H9 (cell line): ENCODE data around the gene WNT4. TPM values are rescaled to one million over a fixed set of nuclear protein-coding genes. Genes with fewer than 3 reads are reported as not detected.

Experiments used
- DNase-seq: peaks from one replicate; pipeline ENCODE4 v3.0.0-alpha.2; 2017
- H2AFZ ChIP-seq: one replicate; pipeline ENCODE4 v1.6.1; 2013; ENCODE audit warnings: mild to moderate bottlenecking, low read length, control low read depth, moderate library complexity
- H2AK5ac ChIP-seq: 2 replicates; pipeline ENCODE4 v1.6.1; 2013; ENCODE audit warnings: low read length, control low read depth, mixed read lengths; ENCODE audit not compliant: insufficient read length
- H2BK120ac ChIP-seq: one replicate; pipeline ENCODE4 v1.6.1; 2013; ENCODE audit warnings: low read depth, mild to moderate bottlenecking, low read length, control low read depth, inconsistent platforms; ENCODE audit not compliant: poor library complexity, severe bottlenecking
- H2BK12ac ChIP-seq: 2 replicates; pipeline ENCODE4 v1.6.1; 2013; ENCODE audit warnings: low read length, control low read depth, mixed read lengths, low read depth; ENCODE audit not compliant: insufficient read length
- H2BK15ac ChIP-seq: 2 replicates; pipeline ENCODE4 v1.6.1; 2013; ENCODE audit warnings: low read depth, low read length, control low read depth
- H2BK20ac ChIP-seq: one replicate; pipeline ENCODE4 v1.6.1; 2013; ENCODE audit warnings: low read depth, mild to moderate bottlenecking, low read length, control low read depth, inconsistent platforms; ENCODE audit not compliant: poor library complexity, severe bottlenecking
- H2BK5ac ChIP-seq: 2 replicates; pipeline ENCODE4 v1.6.1; 2013; ENCODE audit warnings: low read length, control low read depth, mixed read lengths; ENCODE audit not compliant: insufficient read length
- H3K14ac ChIP-seq: 2 replicates; pipeline ENCODE4 v1.6.1; 2013; ENCODE audit warnings: low read length, control low read depth; ENCODE audit not compliant: insufficient read depth
- H3K18ac ChIP-seq: 2 replicates; pipeline ENCODE4 v1.6.1; 2013; ENCODE audit warnings: low read depth, mild to moderate bottlenecking, mixed read lengths, low read length, control low read depth; ENCODE audit not compliant: insufficient read length
- H3K23ac ChIP-seq: 2 replicates; pipeline ENCODE4 v1.6.1; 2013; ENCODE audit warnings: low read length, control low read depth, mixed read lengths, low read depth; ENCODE audit not compliant: insufficient read length
- H3K23me2 ChIP-seq: 2 replicates; pipeline ENCODE4 v1.6.1; 2013; ENCODE audit warnings: low read depth, mild to moderate bottlenecking, mixed read lengths, low read length, control low read depth; ENCODE audit not compliant: insufficient read length, poor library complexity, severe bottlenecking
- H3K27ac ChIP-seq: 2 replicates; pipeline ENCODE4 v1.5.1; 2013; ENCODE audit warnings: low read length, control low read depth, mixed read lengths, low read depth; ENCODE audit not compliant: insufficient read length
- H3K27me3 ChIP-seq: 2 replicates; pipeline ENCODE4 v1.6.1; 2013; ENCODE audit warnings: low read length, control low read depth, inconsistent platforms; ENCODE audit not compliant: insufficient read depth
- H3K4ac ChIP-seq: 2 replicates; pipeline ENCODE4 v1.6.1; 2013; ENCODE audit warnings: low read depth, mild to moderate bottlenecking, control low read depth, inconsistent platforms, low read length, moderate library complexity
- H3K4me1 ChIP-seq: 2 replicates; pipeline ENCODE4 v1.6.1; 2013; ENCODE audit warnings: low read length, control low read depth, inconsistent platforms; ENCODE audit not compliant: insufficient read depth
- H3K4me2 ChIP-seq: 2 replicates; pipeline ENCODE4 v1.6.1; 2013; ENCODE audit warnings: low read length, control low read depth, mixed read lengths; ENCODE audit not compliant: insufficient read length, insufficient read depth
- H3K56ac ChIP-seq: 2 replicates; pipeline ENCODE4 v1.6.1; 2013; ENCODE audit warnings: low read depth, mild to moderate bottlenecking, mixed read lengths, low read length, control low read depth; ENCODE audit not compliant: insufficient read length
- H3K79me1 ChIP-seq: 2 replicates; pipeline ENCODE4 v1.6.1; 2013; ENCODE audit warnings: low read depth, mild to moderate bottlenecking, moderate library complexity, low read length, control low read depth, inconsistent platforms; ENCODE audit not compliant: insufficient read depth, poor library complexity, severe bottlenecking
- H3K79me2 ChIP-seq: 2 replicates; pipeline ENCODE4 v1.6.1; 2013; ENCODE audit warnings: low read length, control low read depth, inconsistent platforms; ENCODE audit not compliant: insufficient read depth
- H3K9ac ChIP-seq: 2 replicates; pipeline ENCODE4 v1.6.1; 2013; ENCODE audit warnings: low read length, control low read depth, mixed read lengths; ENCODE audit not compliant: insufficient read length; ENCODE audit errors: extremely low read depth
- H3K9me3 ChIP-seq: one replicate; pipeline ENCODE4 v1.6.1; 2013; ENCODE audit warnings: low read depth, low read length, inconsistent platforms; ENCODE audit not compliant: control insufficient read depth
- H3T11ph ChIP-seq: one replicate; pipeline ENCODE4 v1.6.1; 2013; ENCODE audit warnings: mild to moderate bottlenecking, low read length, control low read depth, inconsistent platforms
- H4K20me1 ChIP-seq: one replicate; pipeline ENCODE4 v1.6.1; 2013; ENCODE audit not compliant: control insufficient read depth, insufficient read length, insufficient read depth
- H4K5ac ChIP-seq: 2 replicates; pipeline ENCODE4 v1.6.1; 2013; ENCODE audit warnings: low read depth, mild to moderate bottlenecking, mixed read lengths, low read length, control low read depth; ENCODE audit not compliant: insufficient read length
- H4K8ac ChIP-seq: replicated peaks from 2 replicates; pipeline ENCODE4 v1.6.1; 2013; ENCODE audit warnings: low read length, control low read depth, mixed read lengths, low read depth; ENCODE audit not compliant: insufficient read length
- H4K91ac ChIP-seq: 2 replicates; pipeline ENCODE4 v1.6.1; 2013; ENCODE audit warnings: low read depth, mild to moderate bottlenecking, moderate library complexity, mixed read lengths, low read length, control low read depth; ENCODE audit not compliant: insufficient read length
- H3K27ac Mint-ChIP-seq, 3 experiments: 2 replicates in 2 of 3; 3 replicates in 1 of 3; pipeline ENCODE4 v1.8.0; 2020 to 2021; ENCODE audit warnings: mixed read lengths in 3 of 3, mild to moderate bottlenecking in 1 of 3, moderate library complexity in 1 of 3
- H3K27me3 Mint-ChIP-seq: 2 replicates; pipeline ENCODE4 v1.8.0; 2021; ENCODE audit warnings: low read depth, mild to moderate bottlenecking, moderate library complexity, mixed read lengths
- H3K36me3 Mint-ChIP-seq, 3 experiments: 2 replicates in 2 of 3; 3 replicates in 1 of 3; pipeline ENCODE4 v1.8.0; 2020 to 2021; ENCODE audit warnings: low read depth in 3 of 3, mixed read lengths in 3 of 3; ENCODE audit not compliant: insufficient read depth in 1 of 3
- H3K4me1 Mint-ChIP-seq, 2 experiments: 2 replicates each; pipeline ENCODE4 v1.8.0; 2020; ENCODE audit warnings: mixed read lengths in 2 of 2
- H3K4me3 Mint-ChIP-seq, 2 experiments: 2 replicates in 1 of 2; 3 replicates in 1 of 2; pipeline ENCODE4 v1.8.0; 2020 to 2021; ENCODE audit warnings: mild to moderate bottlenecking in 2 of 2, mixed read lengths in 2 of 2, moderate library complexity in 1 of 2
- H3K9me3 Mint-ChIP-seq, 2 experiments: 2 replicates in 1 of 2; 3 replicates in 1 of 2; pipeline ENCODE4 v1.8.0; 2020; ENCODE audit warnings: mild to moderate bottlenecking in 2 of 2, mixed read lengths in 2 of 2, moderate library complexity in 1 of 2
- CTCF ChIP-seq: fragments of 200-600 bp; sonication (generic); conservative IDR thresholded peaks from 3 replicates; pipeline ENCODE4 v1.8.0; 2021; ENCODE audit warnings: antibody characterized with exemption, mild to moderate bottlenecking
- WGBS: extraction: QIAGEN DNeasy Blood & Tissue Kit; methylation state at CpG from one replicate; pipeline ENCODE4 v1.1.7; 2013; ENCODE audit warnings: missing lambda C conversion rate, low lambda C conversion rate, mixed read lengths; ENCODE audit not compliant: insufficient read length; ENCODE audit errors: extremely low coverage; 5-methylcytosine and 5-hydroxymethylcytosine counted together
- total RNA-seq: library from RNA; stranded (reverse); gene quantifications from 2 replicates; pipeline ENCODE4 v1.2.1, GENCODE V29; 2021

Gene WNT4
- total RNA-seq, 1 experiment from 2014 or later, result 1.4 TPM

- no peak overlapping the region for H4K91ac ChIP-seq
- no peak overlapping the region for H2BK15ac ChIP-seq
- no peak overlapping the region for H3T11ph ChIP-seq
- no peaks in the 10 kb centered on the region for H3K4me1 ChIP-seq
- no peak overlapping the region for H4K5ac ChIP-seq
- H2BK12ac ChIP-seq, result no peak overlapping the region
- H3K4ac ChIP-seq, result no peak overlapping the region
- H4K8ac ChIP-seq, result no peak overlapping the region
- no peaks in the 10 kb centered on the region for H4K20me1 ChIP-seq
- no peaks in the 10 kb centered on the region for H3K9me3 Mint-ChIP-seq
- no peak overlapping the region for H3K23ac ChIP-seq
- no peak overlapping the region for H3K27ac Mint-ChIP-seq
- peaks cover 15 to 23% of the 10 kb centered on the region in 2 experiments for H3K4me1 Mint-ChIP-seq
- DNase-seq, result no peak
- no peak overlapping the region for H2BK5ac ChIP-seq
- H3K27me3 ChIP-seq, result no peaks in the 10 kb centered on the region
- H3K9ac ChIP-seq, result no peak overlapping the region
- no CpG with 5 or more reads among the region's 4 CpGs for WGBS
- H3K23me2 ChIP-seq, result no peaks in the 10 kb centered on the region
- no peaks in the 10 kb centered on the region for H3K9me3 ChIP-seq
- no peaks in the 10 kb centered on the region for H3K79me2 ChIP-seq
- no peaks in the 10 kb centered on the region for H3K79me1 ChIP-seq
- no peak overlapping the region for H3K14ac ChIP-seq
- no peak overlapping the region for H2AK5ac ChIP-seq
- no peak for TF ChIP-seq CTCF
- no peak overlapping the region for H3K4me3 Mint-ChIP-seq
- no peak overlapping the region for H3K27ac ChIP-seq
- no peaks in the 10 kb centered on the region for H3K36me3 Mint-ChIP-seq
- no peak overlapping the region for H3K18ac ChIP-seq
- H2BK20ac ChIP-seq, result no peak overlapping the region
- no peak overlapping the region for H3K4me2 ChIP-seq
- no peak overlapping the region for H2BK120ac ChIP-seq
- H2AFZ ChIP-seq, result no peak overlapping the region
- no peak overlapping the region for H3K56ac ChIP-seq
- H3K27me3 Mint-ChIP-seq, result peaks cover 5% of the 10 kb centered on the region
These were observed 11.8 kb downstream of the WNT4 start for GRCh38 chr1:22131062-22131461.
